Measurements from ENCODE around the gene HM13.

- TF ChIP-seq POLR2AphosphoS5 (IDR thresholded peaks at IDR 0.05; ENCODE audit: low read depth) (no peak), JUNB (IDR thresholded peaks at IDR 0.05; ENCODE audit: unreplicated experiment) (no peak), CTCF (conservative IDR thresholded peaks at IDR 0.05; ENCODE audit: low read depth in 2 of 2) (no peak), EZH2 (IDR thresholded peaks at IDR 0.05; ENCODE audit: low read depth, unreplicated experiment) (no peak), EZH2phosphoT487 (IDR thresholded peaks at IDR 0.05; ENCODE audit: unreplicated experiment) (no peak), REST (IDR thresholded peaks at IDR 0.05; ENCODE audit: unreplicated experiment) (no peak), ZNF114 (CRISPR knock-in tag; IDR thresholded peaks at IDR 0.05) (no peak), CREB1 (CRISPR knock-in tag; IDR thresholded peaks at IDR 0.05; ENCODE audit: low read depth) (no peak), ZNF331 (CRISPR knock-in tag; IDR thresholded peaks at IDR 0.05; ENCODE audit: low read depth) (no peak), STAT1 (IDR thresholded peaks at IDR 0.05; ENCODE audit: unreplicated experiment) (no peak), NANOG (IDR thresholded peaks at IDR 0.05; ENCODE audit: borderline replicate concordance) (no peak)
- TF ChIP-seq, protein P1, sequence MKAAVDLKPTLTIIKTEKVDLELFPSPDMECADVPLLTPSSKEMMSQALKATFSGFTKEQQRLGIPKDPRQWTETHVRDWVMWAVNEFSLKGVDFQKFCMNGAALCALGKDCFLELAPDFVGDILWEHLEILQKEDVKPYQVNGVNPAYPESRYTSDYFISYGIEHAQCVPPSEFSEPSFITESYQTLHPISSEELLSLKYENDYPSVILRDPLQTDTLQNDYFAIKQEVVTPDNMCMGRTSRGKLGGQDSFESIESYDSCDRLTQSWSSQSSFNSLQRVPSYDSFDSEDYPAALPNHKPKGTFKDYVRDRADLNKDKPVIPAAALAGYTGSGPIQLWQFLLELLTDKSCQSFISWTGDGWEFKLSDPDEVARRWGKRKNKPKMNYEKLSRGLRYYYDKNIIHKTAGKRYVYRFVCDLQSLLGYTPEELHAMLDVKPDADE (IDR thresholded peaks at IDR 0.05) = no peak
- TF ChIP-seq, protein P2, sequence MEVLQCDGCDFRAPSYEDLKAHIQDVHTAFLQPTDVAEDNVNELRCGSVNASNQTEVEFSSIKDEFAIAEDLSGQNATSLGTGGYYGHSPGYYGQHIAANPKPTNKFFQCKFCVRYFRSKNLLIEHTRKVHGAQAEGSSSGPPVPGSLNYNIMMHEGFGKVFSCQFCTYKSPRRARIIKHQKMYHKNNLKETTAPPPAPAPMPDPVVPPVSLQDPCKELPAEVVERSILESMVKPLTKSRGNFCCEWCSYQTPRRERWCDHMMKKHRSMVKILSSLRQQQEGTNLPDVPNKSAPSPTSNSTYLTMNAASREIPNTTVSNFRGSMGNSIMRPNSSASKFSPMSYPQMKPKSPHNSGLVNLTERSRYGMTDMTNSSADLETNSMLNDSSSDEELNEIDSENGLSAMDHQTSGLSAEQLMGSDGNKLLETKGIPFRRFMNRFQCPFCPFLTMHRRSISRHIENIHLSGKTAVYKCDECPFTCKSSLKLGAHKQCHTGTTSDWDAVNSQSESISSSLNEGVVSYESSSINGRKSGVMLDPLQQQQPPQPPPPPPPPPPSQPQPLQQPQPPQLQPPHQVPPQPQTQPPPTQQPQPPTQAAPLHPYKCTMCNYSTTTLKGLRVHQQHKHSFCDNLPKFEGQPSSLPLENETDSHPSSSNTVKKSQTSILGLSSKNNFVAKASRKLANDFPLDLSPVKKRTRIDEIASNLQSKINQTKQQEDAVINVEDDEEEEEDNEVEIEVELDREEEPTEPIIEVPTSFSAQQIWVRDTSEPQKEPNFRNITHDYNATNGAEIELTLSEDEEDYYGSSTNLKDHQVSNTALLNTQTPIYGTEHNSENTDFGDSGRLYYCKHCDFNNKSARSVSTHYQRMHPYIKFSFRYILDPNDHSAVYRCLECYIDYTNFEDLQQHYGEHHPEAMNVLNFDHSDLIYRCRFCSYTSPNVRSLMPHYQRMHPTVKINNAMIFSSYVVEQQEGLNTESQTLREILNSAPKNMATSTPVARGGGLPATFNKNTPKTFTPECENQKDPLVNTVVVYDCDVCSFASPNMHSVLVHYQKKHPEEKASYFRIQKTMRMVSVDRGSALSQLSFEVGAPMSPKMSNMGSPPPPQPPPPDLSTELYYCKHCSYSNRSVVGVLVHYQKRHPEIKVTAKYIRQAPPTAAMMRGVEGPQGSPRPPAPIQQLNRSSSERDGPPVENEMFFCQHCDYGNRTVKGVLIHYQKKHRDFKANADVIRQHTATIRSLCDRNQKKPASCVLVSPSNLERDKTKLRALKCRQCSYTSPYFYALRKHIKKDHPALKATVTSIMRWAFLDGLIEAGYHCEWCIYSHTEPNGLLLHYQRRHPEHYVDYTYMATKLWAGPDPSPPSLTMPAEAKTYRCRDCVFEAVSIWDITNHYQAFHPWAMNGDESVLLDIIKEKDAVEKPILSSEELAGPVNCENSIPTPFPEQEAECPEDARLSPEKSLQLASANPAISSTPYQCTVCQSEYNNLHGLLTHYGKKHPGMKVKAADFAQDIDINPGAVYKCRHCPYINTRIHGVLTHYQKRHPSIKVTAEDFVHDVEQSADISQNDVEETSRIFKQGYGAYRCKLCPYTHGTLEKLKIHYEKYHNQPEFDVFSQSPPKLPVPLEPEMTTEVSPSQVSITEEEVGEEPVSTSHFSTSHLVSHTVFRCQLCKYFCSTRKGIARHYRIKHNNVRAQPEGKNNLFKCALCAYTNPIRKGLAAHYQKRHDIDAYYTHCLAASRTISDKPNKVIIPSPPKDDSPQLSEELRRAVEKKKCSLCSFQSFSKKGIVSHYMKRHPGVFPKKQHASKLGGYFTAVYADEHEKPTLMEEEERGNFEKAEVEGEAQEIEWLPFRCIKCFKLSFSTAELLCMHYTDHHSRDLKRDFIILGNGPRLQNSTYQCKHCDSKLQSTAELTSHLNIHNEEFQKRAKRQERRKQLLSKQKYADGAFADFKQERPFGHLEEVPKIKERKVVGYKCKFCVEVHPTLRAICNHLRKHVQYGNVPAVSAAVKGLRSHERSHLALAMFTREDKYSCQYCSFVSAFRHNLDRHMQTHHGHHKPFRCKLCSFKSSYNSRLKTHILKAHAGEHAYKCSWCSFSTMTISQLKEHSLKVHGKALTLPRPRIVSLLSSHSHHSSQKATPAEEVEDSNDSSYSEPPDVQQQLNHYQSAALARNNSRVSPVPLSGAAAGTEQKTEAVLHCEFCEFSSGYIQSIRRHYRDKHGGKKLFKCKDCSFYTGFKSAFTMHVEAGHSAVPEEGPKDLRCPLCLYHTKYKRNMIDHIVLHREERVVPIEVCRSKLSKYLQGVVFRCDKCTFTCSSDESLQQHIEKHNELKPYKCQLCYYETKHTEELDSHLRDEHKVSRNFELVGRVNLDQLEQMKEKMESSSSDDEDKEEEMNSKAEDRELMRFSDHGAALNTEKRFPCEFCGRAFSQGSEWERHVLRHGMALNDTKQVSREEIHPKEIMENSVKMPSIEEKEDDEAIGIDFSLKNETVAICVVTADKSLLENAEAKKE (CRISPR knock-in tag; IDR thresholded peaks at IDR 0.05) = no peak
Measured at GRCh38 chr20:31538326-31538725, 24.1 kb downstream of the HM13 start.

All from GM23338 (cell line).